ENCODE data around the gene CDC42BPB.

Gene CDC42BPB

GRCh38 chr14:102994689-102995088, 62.7 kb downstream of the CDC42BPB start:
- no peak overlapping the region for H3K4me3 ChIP-seq (replicated peaks; ENCODE audit: low read depth, low read length)
- no peak for DNase-seq (ENCODE audit: extremely low read depth, low read depth)
- no peak for TF ChIP-seq CTCF (IDR thresholded peaks at IDR 0.05; ENCODE audit: low read depth, low read length, missing control alignments)

GRCh38 chr14:102993523-102993922, 63.8 kb downstream of the CDC42BPB start:
- no peak for TF ChIP-seq CTCF (IDR thresholded peaks at IDR 0.05; ENCODE audit: low read depth, low read length, missing control alignments)
- DNase-seq (ENCODE audit: extremely low read depth, low read depth), result no peak
- no peak overlapping the region for H3K4me3 ChIP-seq (replicated peaks; ENCODE audit: low read depth, low read length)

GRCh38 chr14:102991376-102991775, 66.0 kb downstream of the CDC42BPB start:
- no peak overlapping the region for H3K4me3 ChIP-seq (replicated peaks; ENCODE audit: low read depth, low read length)
- DNase-seq (ENCODE audit: extremely low read depth, low read depth), result no peak
- no peak for TF ChIP-seq CTCF (IDR thresholded peaks at IDR 0.05; ENCODE audit: low read depth, low read length, missing control alignments)

- no peak for TF ChIP-seq CTCF (IDR thresholded peaks at IDR 0.05; ENCODE audit: low read depth, low read length, missing control alignments)
- no peak for DNase-seq (ENCODE audit: extremely low read depth, low read depth)
Observed at GRCh38 chr14:102988054-102988453, 69.3 kb downstream of the CDC42BPB start.

GRCh38 chr14:102986810-102987579, 70.4 kb downstream of the CDC42BPB start:
- DNase-seq (ENCODE audit: extremely low read depth, low read depth), result peak; percentile 46
- TF ChIP-seq CTCF (IDR thresholded peaks at IDR 0.05; ENCODE audit: low read depth, low read length, missing control alignments), result no peak
- no peak overlapping the region for H3K4me3 ChIP-seq (replicated peaks; ENCODE audit: low read depth, low read length)

More at GRCh38 chr14:102988054-102988453, 69.3 kb downstream of the CDC42BPB start:
- no peak overlapping the region for H3K4me3 ChIP-seq (replicated peaks; ENCODE audit: low read depth, low read length)

- no peak for TF ChIP-seq CTCF (IDR thresholded peaks at IDR 0.05; ENCODE audit: low read depth, low read length, missing control alignments)
- H3K4me3 ChIP-seq (replicated peaks; ENCODE audit: low read depth, low read length), result no peak overlapping the region
- DNase-seq (ENCODE audit: extremely low read depth, low read depth), result no peak
Observed at GRCh38 chr14:102985665-102986064, 71.7 kb downstream of the CDC42BPB start.
